Measurements from ENCODE around the gene GIPC1. TPM values are rescaled to one million over a fixed set of nuclear protein-coding genes. Genes with fewer than 3 reads are reported as not detected.

GIPC1 gene
- total and polyA plus RNA-seq, 9 of the 15 experiments (the other 6 are each of a cell fraction or from before 2014, with no cell fraction given) = 0.49 to 54.7 (median 24.8) TPM

- TF ChIP-seq ZNF398 (CRISPR knock-in tag; IDR thresholded peaks at IDR 0.05) = no peak
- no peak for TF ChIP-seq ZNF507 (tag; conservative IDR thresholded peaks at IDR 0.05)
- TF ChIP-seq ZNF3 (CRISPR knock-in tag; IDR thresholded peaks at IDR 0.05) = no peak
- TF ChIP-seq CREBBP (IDR thresholded peaks at IDR 0.05; ENCODE audit: low read depth, low read length) = no peak
- TF ChIP-seq THRA (IDR thresholded peaks at IDR 0.05) = no peak
- no peak for TF ChIP-seq ZNF655 (CRISPR knock-in tag; IDR thresholded peaks at IDR 0.05)
- peak; percentile 65 for TF ChIP-seq TAF7 (tag; IDR thresholded peaks at IDR 0.05)
- no peak for TF ChIP-seq SNAPC5 (CRISPR knock-in tag; IDR thresholded peaks at IDR 0.05)
- no peak for TF ChIP-seq MAFG (tag; conservative IDR thresholded peaks at IDR 0.05)
- TF ChIP-seq TSC22D4 (tag; IDR thresholded peaks at IDR 0.05) = no peak
- no peak for TF ChIP-seq ZNF408 (CRISPR knock-in tag; IDR thresholded peaks at IDR 0.05; ENCODE audit: low read depth)
- 0 out of 2 replicates have a peak, but pooled peaks have one; percentile 56 for TF ChIP-seq OTX1 (CRISPR knock-in tag; IDR thresholded peaks at IDR 0.05)
- TF ChIP-seq CBFB (CRISPR knock-in tag; IDR thresholded peaks at IDR 0.05) = no peak
- no peak for TF ChIP-seq TCFL5 (CRISPR knock-in tag; conservative IDR thresholded peaks at IDR 0.05)
- no peak for TF ChIP-seq ZKSCAN1 (IDR thresholded peaks at IDR 0.05; ENCODE audit: low read depth, low read length)
- no peak for TF ChIP-seq ZNF431 (CRISPR knock-in tag; IDR thresholded peaks at IDR 0.05)
- TF ChIP-seq FOSL1 (tag; conservative IDR thresholded peaks at IDR 0.05) = 0 out of 2 replicates have a peak, but pooled peaks have one; percentile 17
- TF ChIP-seq BCL6 (CRISPR knock-in tag; IDR thresholded peaks at IDR 0.05) = no peak
- no peak for TF ChIP-seq SAFB (IDR thresholded peaks at IDR 0.05; ENCODE audit: borderline replicate concordance, low read depth, low read length)
- no peak for TF ChIP-seq ARNT (IDR thresholded peaks at IDR 0.05)
- no peak for TF ChIP-seq PPARD (CRISPR knock-in tag; IDR thresholded peaks at IDR 0.05)
- TF ChIP-seq ELK1 (CRISPR knock-in tag; IDR thresholded peaks at IDR 0.05) = no peak
- no peak; the same call in none of the 2 replicates for TF ChIP-seq NR3C1 (CRISPR knock-in tag; IDR thresholded peaks at IDR 0.05)
- peak; percentile 69 for TF ChIP-seq CXXC5 (CRISPR knock-in tag; IDR thresholded peaks at IDR 0.05)
These were observed 22.0 kb upstream of the GIPC1 start, which contains the start of gene DNAJB1 (continued) for GRCh38 chr19:14517840-14518505.

All from K562 (cell line).